HG02885 (cell line): ENCODE results near the gene TPST1.
"Not testable (repeated sequence)": the region's sequence is repeated elsewhere in the genome, so short reads cannot be mapped to it uniquely, and the experiment has no call there.

Source experiments
- ATAC-seq: cut with Tn5 transposase; IDR thresholded peaks from one replicate; pipeline ENCODE4 v1.9.1; 2021; ENCODE audit warnings: mild to moderate bottlenecking; ENCODE audit not compliant: unreplicated experiment, poor library complexity

Gene TPST1

GRCh38 chr7:66371096-66371824, 166.1 kb downstream of the TPST1 start:
- ATAC-seq = no peak

GRCh38 chr7:66374141-66374840, 169.2 kb downstream of the TPST1 start:
- ATAC-seq = not testable (repeated sequence)

GRCh38 chr7:66376264-66376945, 171.3 kb downstream of the TPST1 start:
- no peak for ATAC-seq

GRCh38 chr7:66377045-66377444, 171.9 kb downstream of the TPST1 start:
- no peak for ATAC-seq

GRCh38 chr7:66377714-66378113, 172.6 kb downstream of the TPST1 start:
- ATAC-seq = no peak

- ATAC-seq = no peak
Measured at GRCh38 chr7:66379542-66380160, 174.5 kb downstream of the TPST1 start.

GRCh38 chr7:66380272-66380888, 175.2 kb downstream of the TPST1 start:
- ATAC-seq = no peak

- not testable (repeated sequence) for ATAC-seq
Measured at GRCh38 chr7:66382182-66382923, 177.2 kb downstream of the TPST1 start.

GRCh38 chr7:66385191-66385905, 180.2 kb downstream of the TPST1 start:
- not testable (repeated sequence) for ATAC-seq

- ATAC-seq = not testable (repeated sequence)
Measured at GRCh38 chr7:66395128-66395571, 190.0 kb downstream of the TPST1 start.

GRCh38 chr7:66396052-66396451, 190.9 kb downstream of the TPST1 start:
- ATAC-seq = not testable (repeated sequence)

GRCh38 chr7:66398841-66399240, 193.7 kb downstream of the TPST1 start:
- ATAC-seq = not testable (repeated sequence)

- no peak for ATAC-seq
Measured at GRCh38 chr7:66399566-66399965, 194.4 kb downstream of the TPST1 start.

GRCh38 chr7:66400400-66400799, 195.3 kb downstream of the TPST1 start:
- ATAC-seq = no peak

GRCh38 chr7:66401126-66401525, 196.0 kb downstream of the TPST1 start:
- ATAC-seq = not testable (repeated sequence)

- ATAC-seq = not testable (repeated sequence)
Measured at GRCh38 chr7:66401932-66402331, 196.8 kb downstream of the TPST1 start.

- no peak for ATAC-seq
Measured at GRCh38 chr7:66403564-66403963, 198.4 kb downstream of the TPST1 start.

GRCh38 chr7:66409493-66409892, 204.4 kb downstream of the TPST1 start:
- ATAC-seq = no peak
